ENCODE data around the gene MRPL28.
"Not testable (repeated sequence)": the region's sequence is repeated elsewhere in the genome, so short reads cannot be mapped to it uniquely, and the experiment has no call there.

The MRPL28 gene

GRCh38 chr16:337975-338575, 32.3 kb downstream of the MRPL28 start:
- no peak for DNase-seq (ENCODE audit: low spot score)

GRCh38 chr16:337437-337836, 32.9 kb downstream of the MRPL28 start:
- DNase-seq (ENCODE audit: low spot score) = no peak

- no peak for DNase-seq (ENCODE audit: low spot score)
These were observed 34.1 kb downstream of the MRPL28 start for GRCh38 chr16:336269-336668.

GRCh38 chr16:334861-335632, 35.3 kb downstream of the MRPL28 start:
- not testable (repeated sequence) for DNase-seq (ENCODE audit: low spot score)

- DNase-seq (ENCODE audit: low spot score) = not testable (repeated sequence)
These were observed 36.0 kb downstream of the MRPL28 start for GRCh38 chr16:334164-334832.

- DNase-seq (ENCODE audit: low spot score) = no peak
These were observed 36.8 kb downstream of the MRPL28 start for GRCh38 chr16:333406-334094.

GRCh38 chr16:331181-331814, 39.0 kb downstream of the MRPL28 start:
- DNase-seq (ENCODE audit: low spot score) = not testable (repeated sequence)

- DNase-seq (ENCODE audit: low spot score) = no peak
These were observed 39.6 kb downstream of the MRPL28 start for GRCh38 chr16:330741-331140.

GRCh38 chr16:325375-326145, 44.8 kb downstream of the MRPL28 start:
- no peak for DNase-seq (ENCODE audit: low spot score)

- no peak for DNase-seq (ENCODE audit: low spot score)
These were observed 45.6 kb downstream of the MRPL28 start for GRCh38 chr16:324451-325334.

- no peak for DNase-seq (ENCODE audit: low spot score)
These were observed 46.2 kb downstream of the MRPL28 start for GRCh38 chr16:324201-324450.

- DNase-seq (ENCODE audit: low spot score) = no peak
These were observed 47.7 kb downstream of the MRPL28 start for GRCh38 chr16:322476-323143.

- no peak for DNase-seq (ENCODE audit: low spot score)
These were observed 48.8 kb downstream of the MRPL28 start for GRCh38 chr16:321532-321931.

GRCh38 chr16:320206-320605, 50.1 kb downstream of the MRPL28 start:
- no peak for DNase-seq (ENCODE audit: low spot score)

- no peak for DNase-seq (ENCODE audit: low spot score)
These were observed 51.7 kb downstream of the MRPL28 start for GRCh38 chr16:318628-319027.

GRCh38 chr16:317583-317982, 52.8 kb downstream of the MRPL28 start:
- no peak for DNase-seq (ENCODE audit: low spot score)

All from putamen (tissue), 1 donor.